NK-92 treated with Interleukin-12 subunit alpha and Interleukin-12 subunit beta, amount 100 ng/mL, for 24 hours (cell line): ENCODE data around the gene OR2AG2.

Source experiments
- DNase-seq: peaks from one replicate; lab custom pipeline; 2025; lab: John Stamatoyannopoulos, UW

The OR2AG2 gene

GRCh38 chr11:6738590-6738989, 33.2 kb downstream of the OR2AG2 start:
- DNase-seq, result no peak

GRCh38 chr11:6737872-6738466, 33.8 kb downstream of the OR2AG2 start:
- peak; percentile 12 for DNase-seq

- DNase-seq, result no peak
Measured at GRCh38 chr11:6736495-6737121, 35.2 kb downstream of the OR2AG2 start.

GRCh38 chr11:6735306-6735705, 36.5 kb downstream of the OR2AG2 start:
- no peak for DNase-seq

- DNase-seq, result no peak
Measured at GRCh38 chr11:6734616-6735015, 37.2 kb downstream of the OR2AG2 start.

GRCh38 chr11:6733326-6734275, 38.2 kb downstream of the OR2AG2 start:
- no peak for DNase-seq

GRCh38 chr11:6727971-6728760, 43.6 kb downstream of the OR2AG2 start:
- DNase-seq, result no peak

GRCh38 chr11:6725386-6725896, 46.3 kb downstream of the OR2AG2 start:
- DNase-seq, result no peak

- DNase-seq, result no peak
Measured at GRCh38 chr11:6724013-6724412, 47.8 kb downstream of the OR2AG2 start.

GRCh38 chr11:6721343-6721742, 50.4 kb downstream of the OR2AG2 start:
- DNase-seq, result no peak

GRCh38 chr11:6719576-6719975, 52.2 kb downstream of the OR2AG2 start:
- DNase-seq, result no peak

- no peak for DNase-seq
Measured at GRCh38 chr11:6717426-6717825, 54.4 kb downstream of the OR2AG2 start.
